ENCODE measurements around the gene PRKCA.

Gene PRKCA

GRCh38 chr17:66364990-66365490, 62.6 kb downstream of the PRKCA start:
- Histone ChIP-seq H3K27ac (ENCODE audit: low read depth, low read length) (no peak overlapping the region), H3K36me3 (ENCODE audit: control insufficient read depth, low read length) (no peaks in the 10 kb centered on the region), H3K9me3 (ENCODE audit: control insufficient read depth, insufficient read depth, low read length) (no peaks in the 10 kb centered on the region), H3K79me2 (ENCODE audit: control insufficient read depth, low read length) (no peaks in the 10 kb centered on the region), H3K27me3 (ENCODE audit: control insufficient read depth, low read length) (no peaks in the 10 kb centered on the region), H4K20me1 (ENCODE audit: control insufficient read depth, insufficient read depth, low read depth, low read length) (no peaks in the 10 kb centered on the region; the same call in 1 of the 2 replicates), H3K4me3 (ENCODE audit: low read length) (no peak overlapping the region), H3K4me2 (ENCODE audit: low read length) (no peak overlapping the region), H3K9me2 (replicated peaks; ENCODE audit: control insufficient read depth, low read length) (no peaks in the 10 kb centered on the region), H3K4me1 (ENCODE audit: control insufficient read depth, low read length) (no peaks in the 10 kb centered on the region), H3F3A (ENCODE audit: control insufficient read depth, insufficient read depth) (no peaks in the 10 kb centered on the region)
- TF ChIP-seq EZH2phosphoT487 (IDR thresholded peaks at IDR 0.05; ENCODE audit: borderline replicate concordance, low read length) (no peak), CTCF (IDR thresholded peaks at IDR 0.05; ENCODE audit: low read depth, low read length, poor library complexity, severe bottlenecking) (no peak)

- no peaks in the 10 kb centered on the region for H3K9me3 ChIP-seq (ENCODE audit: control insufficient read depth, insufficient read depth, low read length)
- H3K4me1 ChIP-seq (ENCODE audit: control insufficient read depth, low read length): no peaks in the 10 kb centered on the region
- no peak overlapping the region for H3K4me2 ChIP-seq (ENCODE audit: low read length)
- no peaks in the 10 kb centered on the region for H3F3A ChIP-seq (ENCODE audit: control insufficient read depth, insufficient read depth)
- no peaks in the 10 kb centered on the region for H3K27me3 ChIP-seq (ENCODE audit: control insufficient read depth, low read length)
- no peaks in the 10 kb centered on the region; the same call in 1 of the 2 replicates for H4K20me1 ChIP-seq (ENCODE audit: control insufficient read depth, insufficient read depth, low read depth, low read length)
- no peak overlapping the region for H3K4me3 ChIP-seq (ENCODE audit: low read length)
- H3K27ac ChIP-seq (ENCODE audit: low read depth, low read length): no peak overlapping the region
- H3K79me2 ChIP-seq (ENCODE audit: control insufficient read depth, low read length): no peaks in the 10 kb centered on the region
- no peaks in the 10 kb centered on the region for H3K36me3 ChIP-seq (ENCODE audit: control insufficient read depth, low read length)
- no peaks in the 10 kb centered on the region for H3K9me2 ChIP-seq (replicated peaks; ENCODE audit: control insufficient read depth, low read length)
- TF ChIP-seq EZH2phosphoT487 (IDR thresholded peaks at IDR 0.05; ENCODE audit: borderline replicate concordance, low read length): no peak
- TF ChIP-seq CTCF (IDR thresholded peaks at IDR 0.05; ENCODE audit: low read depth, low read length, poor library complexity, severe bottlenecking): no peak
Observed at GRCh38 chr17:66365903-66366302, 63.5 kb downstream of the PRKCA start.

GRCh38 chr17:66367107-66367506, 64.7 kb downstream of the PRKCA start:
- H3K79me2 ChIP-seq (ENCODE audit: control insufficient read depth, low read length): no peaks in the 10 kb centered on the region
- H4K20me1 ChIP-seq (ENCODE audit: control insufficient read depth, insufficient read depth, low read depth, low read length): no peaks in the 10 kb centered on the region; the same call in 1 of the 2 replicates
- H3K4me2 ChIP-seq (ENCODE audit: low read length): no peak overlapping the region
- no peak for TF ChIP-seq EZH2phosphoT487 (IDR thresholded peaks at IDR 0.05; ENCODE audit: borderline replicate concordance, low read length)
- no peak for TF ChIP-seq CTCF (IDR thresholded peaks at IDR 0.05; ENCODE audit: low read depth, low read length, poor library complexity, severe bottlenecking)
- no peak overlapping the region for H3K27ac ChIP-seq (ENCODE audit: low read depth, low read length)
- no peaks in the 10 kb centered on the region for H3K27me3 ChIP-seq (ENCODE audit: control insufficient read depth, low read length)
- no peak overlapping the region for H3K4me3 ChIP-seq (ENCODE audit: low read length)
- no peaks in the 10 kb centered on the region for H3K9me3 ChIP-seq (ENCODE audit: control insufficient read depth, insufficient read depth, low read length)
- no peaks in the 10 kb centered on the region for H3F3A ChIP-seq (ENCODE audit: control insufficient read depth, insufficient read depth)
- H3K4me1 ChIP-seq (ENCODE audit: control insufficient read depth, low read length): no peaks in the 10 kb centered on the region
- no peaks in the 10 kb centered on the region for H3K36me3 ChIP-seq (ENCODE audit: control insufficient read depth, low read length)
- H3K9me2 ChIP-seq (replicated peaks; ENCODE audit: control insufficient read depth, low read length): no peaks in the 10 kb centered on the region

All from DOHH2 (cell line).